GM23338 (cell line): ENCODE results near the gene PRDX4. TPM values are rescaled to one million over a fixed set of nuclear protein-coding genes. Genes with fewer than 3 reads are reported as not detected.

Source experiments
- ATAC-seq: fragments of 200-7000 bp; cut with Tn5 transposase; 3 replicates; pipeline ENCODE4 v1.9.1; 2020
- DNase-seq: peaks from one replicate; pipeline ENCODE4 v3.0.0-alpha.2; 2015; ENCODE audit warnings: low spot score
- H2AFZ ChIP-seq: fragments of 200-600 bp; sonication (generic); 2 replicates; pipeline ENCODE4 v1.8.0; 2016; ENCODE audit warnings: antibody characterized with exemption, mild to moderate bottlenecking, moderate library complexity
- H3F3A ChIP-seq: fragments of 200-600 bp; sonication (generic); replicated peaks from 2 replicates; pipeline ENCODE4 v1.8.0; 2017; ENCODE audit warnings: antibody characterized with exemption, mixed run types, low read depth
- H3K27ac ChIP-seq: fragments of 200-600 bp; sonication (generic); 2 replicates; pipeline ENCODE4 v1.6.1; 2016; ENCODE audit warnings: low read depth
- H3K27me3 ChIP-seq: fragments of 200-600 bp; sonication (generic); 2 replicates; pipeline ENCODE4 v1.8.0; 2016; ENCODE audit warnings: mild to moderate bottlenecking, mixed run types, moderate library complexity; ENCODE audit not compliant: insufficient read depth
- H3K36me3 ChIP-seq: fragments of 200-600 bp; sonication (generic); 2 replicates; pipeline ENCODE4 v1.8.0; 2016; ENCODE audit warnings: mild to moderate bottlenecking; ENCODE audit not compliant: insufficient read depth
- H3K4me1 ChIP-seq: fragments of 200-600 bp; sonication (generic); 2 replicates; pipeline ENCODE4 v1.8.0; 2016; ENCODE audit warnings: mild to moderate bottlenecking, moderate library complexity; ENCODE audit not compliant: insufficient read depth
- H3K4me2 ChIP-seq: fragments of 200-600 bp; sonication (generic); 2 replicates; pipeline ENCODE4 v1.7.1; 2017; ENCODE audit warnings: mixed run types
- H3K4me3 ChIP-seq: fragments of 200-600 bp; sonication (generic); 2 replicates; pipeline ENCODE4 v1.6.1; 2016; ENCODE audit warnings: mixed run types
- H3K79me2 ChIP-seq: fragments of 200-600 bp; sonication (generic); replicated peaks from 2 replicates; pipeline ENCODE4 v1.8.0; 2017; ENCODE audit warnings: mild to moderate bottlenecking; ENCODE audit not compliant: insufficient read depth
- H3K9me2 ChIP-seq: fragments of 200-600 bp; sonication (generic); 2 replicates; pipeline ENCODE4 v1.8.0; 2017; ENCODE audit not compliant: insufficient read depth
- H4K20me1 ChIP-seq: fragments of 200-600 bp; sonication (generic); replicated peaks from 2 replicates; pipeline ENCODE4 v1.8.0; 2017; ENCODE audit warnings: mild to moderate bottlenecking; ENCODE audit not compliant: insufficient read depth
- H3K27ac Mint-ChIP-seq: 2 replicates; pipeline ENCODE4 v1.8.0; 2020; ENCODE audit warnings: inconsistent platforms, mild to moderate bottlenecking, moderate library complexity, mixed read lengths
- H3K27me3 Mint-ChIP-seq: 3 replicates; pipeline ENCODE4 v1.8.0; 2022; ENCODE audit warnings: low read depth, mild to moderate bottlenecking, moderate library complexity, mixed read lengths, inconsistent platforms; ENCODE audit not compliant: insufficient read depth, poor library complexity
- H3K36me3 Mint-ChIP-seq: 3 replicates; pipeline ENCODE4 v1.8.0; 2021; ENCODE audit warnings: low read depth, mild to moderate bottlenecking, inconsistent platforms, moderate library complexity, mixed read lengths
- H3K4me1 Mint-ChIP-seq: 3 replicates; pipeline ENCODE4 v1.8.0; 2020; ENCODE audit warnings: mild to moderate bottlenecking, inconsistent platforms, mixed read lengths
- H3K4me3 Mint-ChIP-seq: 3 replicates; pipeline ENCODE4 v1.8.0; 2021; ENCODE audit warnings: moderate library complexity, mild to moderate bottlenecking, inconsistent platforms, mixed read lengths
- H3K9me3 Mint-ChIP-seq: 3 replicates; pipeline ENCODE4 v1.8.0; 2020; ENCODE audit warnings: moderate library complexity, mild to moderate bottlenecking, inconsistent platforms, mixed read lengths
- CREB1 ChIP-seq: fragments of 250-450 bp; sonication (Bioruptor Pico); IDR thresholded peaks from 2 replicates; pipeline ENCODE4 v1.5.0; 2020; ENCODE audit warnings: low read depth, mild to moderate bottlenecking, moderate library complexity
- CTCF ChIP-seq, 2 experiments: fragments of 200-600 bp in 1 of 2; sonication (generic) in 1 of 2; conservative IDR thresholded peaks; 2 replicates each; pipeline versions ENCODE4 v1.5.1 to v1.6.1; 2016 to 2017; ENCODE audit warnings: antibody characterized with exemption in 2 of 2, low read depth in 2 of 2, mild to moderate bottlenecking in 2 of 2, moderate library complexity in 1 of 2
- ETS1 ChIP-seq: IDR thresholded peaks from 2 replicates; pipeline ENCODE4 v1.6.1; 2016; ENCODE audit warnings: antibody characterized with exemption
- EZH2 ChIP-seq: fragments of 200-600 bp; sonication (generic); IDR thresholded peaks from one replicate; pipeline ENCODE4 v1.8.0; 2017; ENCODE audit warnings: antibody characterized with exemption, mild to moderate bottlenecking, low read depth; ENCODE audit not compliant: unreplicated experiment
- JUNB ChIP-seq: IDR thresholded peaks from one replicate; pipeline ENCODE4 v1.6.1; 2016; ENCODE audit warnings: antibody characterized with exemption; ENCODE audit not compliant: unreplicated experiment
- NANOG ChIP-seq: IDR thresholded peaks from 2 replicates; pipeline ENCODE4 v1.6.1; 2016; ENCODE audit warnings: antibody characterized with exemption, borderline replicate concordance
- POLR2AphosphoS5 ChIP-seq: IDR thresholded peaks from 2 replicates; pipeline ENCODE4 v1.6.1; 2016; ENCODE audit warnings: antibody characterized with exemption, low read depth
- STAT1 ChIP-seq: IDR thresholded peaks from one replicate; pipeline ENCODE4 v1.6.1; 2016; ENCODE audit warnings: antibody characterized with exemption; ENCODE audit not compliant: unreplicated experiment
- ZNF114 ChIP-seq: fragments of 250-450 bp; sonication (Bioruptor Pico); IDR thresholded peaks from 2 replicates; pipeline ENCODE4 v1.5.0; 2020; ENCODE audit warnings: mild to moderate bottlenecking, moderate library complexity
- ZNF331 ChIP-seq: fragments of 250-450 bp; sonication (Bioruptor Pico); IDR thresholded peaks from 2 replicates; pipeline ENCODE4 v1.5.0; 2020; ENCODE audit warnings: low read depth, mild to moderate bottlenecking, moderate library complexity
- ZNF462 ChIP-seq: fragments of 250-450 bp; sonication (Bioruptor Pico); IDR thresholded peaks from 2 replicates; pipeline ENCODE4 v1.5.0; 2020; ENCODE audit warnings: mild to moderate bottlenecking, moderate library complexity
- polyA plus RNA-seq: library from polyadenylated mRNA; unstranded; fragments of >200 nt; fragmentation: Nextera tagmentation; extraction: Ambion mirVana; gene quantifications from 2 replicates; pipeline ENCODE4 v1.2.1, GENCODE V29; 2016
- total RNA-seq: library from RNA; depleted of rRNA; stranded (reverse); fragments of >200 nt; shearing (Covaris generic); gene quantifications from 2 replicates; pipeline ENCODE4 v1.2.3, GENCODE V29; 2014

Gene PRDX4
- total and polyA plus RNA-seq, 2 experiments from 2014 or later, result 101 to 139 TPM

- no peak overlapping the region for H3K4me3 ChIP-seq
- no peaks in the 10 kb centered on the region for H3K9me3 Mint-ChIP-seq
- no peaks in the 10 kb centered on the region for H3F3A ChIP-seq
- TF ChIP-seq CREB1 (CRISPR knock-in tag), result no peak
- H3K79me2 ChIP-seq, result no peaks in the 10 kb centered on the region
- H3K36me3 Mint-ChIP-seq, result no peaks in the 10 kb centered on the region
- peaks cover 31% of the 10 kb centered on the region for H3K4me1 Mint-ChIP-seq
- H3K36me3 ChIP-seq, result no peaks in the 10 kb centered on the region
- no peak for DNase-seq
- H2AFZ ChIP-seq, result no peak overlapping the region
- H4K20me1 ChIP-seq, result no peaks in the 10 kb centered on the region
- no peak overlapping the region for H3K27ac ChIP-seq
- no peak overlapping the region for H3K4me2 ChIP-seq
- H3K9me2 ChIP-seq, result 0 out of 2 replicates have a peak, but pooled peaks cover 5% of the 10 kb centered on the region
- H3K4me1 ChIP-seq, result peaks cover 10% of the 10 kb centered on the region
- no peaks in the 10 kb centered on the region for H3K27me3 Mint-ChIP-seq
- H3K27me3 ChIP-seq, result no peaks in the 10 kb centered on the region
- H3K4me3 Mint-ChIP-seq, result no peak overlapping the region
- no peak for ATAC-seq
- H3K27ac Mint-ChIP-seq, result no peak overlapping the region
Measured at GRCh38 chrX:23662187-23662586, 5.1 kb upstream of the PRDX4 start.

GRCh38 chrX:23662853-23663252 lies 4.4 kb upstream of the PRDX4 start:
- Histone ChIP-seq H3K27me3 (no peaks in the 10 kb centered on the region), H2AFZ (no peak overlapping the region), H4K20me1 (no peaks in the 10 kb centered on the region), H3F3A (no peaks in the 10 kb centered on the region), H3K27ac (no peak overlapping the region), H3K36me3 (no peaks in the 10 kb centered on the region), H3K79me2 (peaks cover under 1% of the 10 kb centered on the region), H3K4me2 (no peak overlapping the region), H3K4me1 (peaks cover 10% of the 10 kb centered on the region), H3K4me3 (no peak overlapping the region), H3K9me2 (0 out of 2 replicates have a peak, but pooled peaks cover 5% of the 10 kb centered on the region)
- Mint-ChIP-seq H3K9me3 (no peaks in the 10 kb centered on the region), H3K4me1 (peaks cover 31% of the 10 kb centered on the region), H3K36me3 (no peaks in the 10 kb centered on the region), H3K27ac (no peak overlapping the region), H3K27me3 (no peaks in the 10 kb centered on the region), H3K4me3 (no peak overlapping the region)
- DNase-seq (no peak), ATAC-seq (no peak)
- no peak for TF ChIP-seq EZH2
- no peak for TF ChIP-seq POLR2AphosphoS5
- TF ChIP-seq ZNF462, result no peak
- no peak for TF ChIP-seq ZNF331 (CRISPR knock-in tag)
- TF ChIP-seq JUNB, result no peak
- TF ChIP-seq STAT1, result no peak
- TF ChIP-seq ZNF114, result no peak
- no peak for TF ChIP-seq CTCF (conservative IDR thresholded peaks at IDR 0.05; ENCODE audit: low read depth in 2 of 2)
- TF ChIP-seq NANOG, result no peak
- TF ChIP-seq ETS1, result no peak
- no peak for TF ChIP-seq CREB1 (CRISPR knock-in tag)
